D341Med (cell line): ENCODE measurements around the gene SYPL1.

Source experiments
- DNase-seq: peaks from one replicate; pipeline ENCODE4 v3.0.0; 2012; ENCODE audit warnings: low spot score

SYPL1 gene

GRCh38 chr7:106121189-106121810 lies 9.2 kb upstream of the SYPL1 start:
- no peak for DNase-seq

DNA sequence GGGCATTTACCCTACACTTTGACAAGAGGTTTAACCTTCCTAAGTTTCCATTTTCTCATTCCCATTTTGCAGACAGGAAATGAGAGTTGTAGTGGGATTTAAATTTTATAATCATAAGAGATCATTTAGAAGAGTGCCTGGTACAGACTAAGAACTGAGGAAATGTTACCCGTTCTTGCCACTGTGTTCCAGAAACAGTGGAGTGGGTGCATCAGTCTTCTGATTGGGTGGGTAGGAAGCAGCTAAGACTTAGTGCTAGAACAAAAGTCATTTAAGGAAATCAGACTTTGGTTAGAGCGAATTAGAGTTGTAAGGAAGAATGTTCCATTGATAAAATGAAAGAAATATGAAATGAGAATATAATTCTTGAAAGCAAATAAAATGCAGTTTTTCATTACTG lies 8.4 kb upstream of the SYPL1 start:
- DNase-seq = no peak

DNA sequence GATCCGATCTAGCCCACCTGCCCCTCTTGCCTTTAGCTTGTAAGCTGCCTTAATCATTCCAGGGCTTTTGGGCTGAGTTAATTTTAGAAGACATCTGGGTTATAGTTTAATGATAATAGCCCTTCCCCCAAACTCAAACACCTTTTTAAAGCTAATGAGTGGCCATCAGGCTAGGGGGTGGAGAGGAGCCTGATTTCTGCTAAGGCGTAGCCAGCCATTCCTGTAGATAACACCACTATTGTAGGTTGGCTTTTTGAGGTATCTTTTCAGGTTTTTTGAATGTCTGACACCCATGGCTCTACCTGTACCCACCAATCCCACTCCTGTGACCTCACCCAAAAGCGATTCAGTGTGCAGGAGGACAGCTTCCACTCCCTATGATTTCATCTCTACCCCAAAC lies 7.6 kb upstream of the SYPL1 start:
- no peak for DNase-seq

GRCh38 chr7:106117786-106118544 lies 5.9 kb upstream of the SYPL1 start:
- DNase-seq = no peak

GRCh38 chr7:106116161-106116704 lies 4.1 kb upstream of the SYPL1 start:
- no peak for DNase-seq

DNA sequence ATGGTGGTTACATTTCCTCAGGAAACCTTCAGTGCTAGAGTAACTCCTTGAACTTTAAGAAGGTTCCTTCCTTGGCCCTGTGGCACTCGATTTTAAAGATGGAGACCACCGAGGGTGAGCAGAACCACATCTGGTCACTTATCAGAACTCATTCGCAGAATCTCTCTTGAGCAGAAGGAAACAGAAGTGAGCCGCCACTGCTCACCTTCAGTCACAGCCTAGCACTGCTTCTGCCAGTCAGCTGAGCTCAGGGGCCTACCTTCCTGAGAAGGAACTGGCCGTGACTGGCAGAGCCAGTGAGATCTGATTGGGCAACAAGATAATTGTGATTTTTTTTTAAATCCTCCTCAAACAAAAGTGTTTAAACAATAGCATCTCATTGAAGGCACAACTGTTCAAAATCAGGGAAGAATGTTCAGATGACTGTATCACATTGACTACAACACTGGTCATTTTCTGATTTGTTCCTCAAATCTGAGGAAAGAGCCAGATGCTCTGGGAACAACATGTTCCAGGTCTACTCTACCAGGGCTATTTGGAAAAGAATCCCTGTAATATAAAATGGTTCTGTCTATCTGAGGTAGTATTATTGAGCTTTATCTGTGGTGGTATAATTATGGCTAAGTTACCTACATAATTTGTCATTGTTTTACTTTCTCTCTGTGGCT lies 2.7 kb upstream of the SYPL1 start:
- no peak for DNase-seq

- no peak for DNase-seq
Measured at GRCh38 chr7:106112972-106113421, 885 bp upstream of the SYPL1 start.

GRCh38 chr7:106111655-106112117 lies 426 bp downstream of the SYPL1 start:
- DNase-seq = peak; percentile 83

DNA sequence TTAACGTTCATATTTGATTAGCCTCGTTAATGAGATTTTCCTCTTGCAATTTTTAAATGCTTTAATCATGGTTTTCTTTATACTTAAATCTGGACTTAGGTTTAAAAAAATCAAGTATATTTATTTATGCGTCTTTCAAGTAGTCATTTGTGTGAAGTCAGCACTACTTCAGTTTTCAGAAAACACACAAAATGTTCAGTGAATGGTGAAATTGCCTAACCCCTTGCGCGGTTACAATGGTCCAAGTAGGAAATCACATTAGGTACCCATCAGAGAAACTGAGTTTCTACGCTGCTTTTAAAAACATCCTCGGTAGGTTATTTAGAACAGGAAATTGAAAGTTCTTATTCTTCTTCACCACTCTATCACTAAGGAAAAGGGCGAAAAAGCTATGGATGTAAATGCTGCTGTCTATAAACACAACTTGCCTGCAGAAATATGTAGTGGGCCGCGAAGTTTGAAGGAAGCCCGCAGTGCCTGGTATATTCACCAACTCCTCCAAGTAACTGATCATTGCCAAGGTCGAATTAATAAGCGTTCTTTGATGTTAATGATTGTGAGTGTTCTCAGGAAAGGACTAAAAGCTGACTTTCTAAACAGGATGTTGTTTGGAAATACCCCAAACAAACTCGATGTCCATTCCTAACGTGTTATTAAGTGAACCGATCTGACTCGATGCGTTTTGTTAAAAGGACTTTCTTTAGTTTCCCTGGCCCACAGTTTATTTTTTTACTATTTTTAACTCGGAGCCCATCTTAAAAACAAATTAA lies 1.0 kb downstream of the SYPL1 start:
- DNase-seq = no peak

DNA sequence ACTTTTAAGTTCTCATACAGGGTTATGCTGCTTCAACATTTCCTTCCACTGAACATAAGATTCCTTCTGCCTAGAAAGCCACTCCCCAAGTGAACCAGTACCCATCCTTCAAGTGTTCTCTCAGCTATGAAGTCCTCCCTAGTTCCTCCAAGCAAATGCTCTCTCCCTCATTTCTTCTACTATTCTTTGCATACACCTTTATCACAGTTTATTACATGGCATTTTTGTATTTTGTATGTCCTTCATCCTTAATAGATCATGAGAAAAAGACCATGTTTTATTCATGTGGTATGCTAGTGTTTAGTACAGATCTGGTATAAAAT lies 1.9 kb downstream of the SYPL1 start:
- no peak for DNase-seq

- DNase-seq = no peak
Measured at GRCh38 chr7:106109521-106110237, 2.4 kb downstream of the SYPL1 start.

DNA sequence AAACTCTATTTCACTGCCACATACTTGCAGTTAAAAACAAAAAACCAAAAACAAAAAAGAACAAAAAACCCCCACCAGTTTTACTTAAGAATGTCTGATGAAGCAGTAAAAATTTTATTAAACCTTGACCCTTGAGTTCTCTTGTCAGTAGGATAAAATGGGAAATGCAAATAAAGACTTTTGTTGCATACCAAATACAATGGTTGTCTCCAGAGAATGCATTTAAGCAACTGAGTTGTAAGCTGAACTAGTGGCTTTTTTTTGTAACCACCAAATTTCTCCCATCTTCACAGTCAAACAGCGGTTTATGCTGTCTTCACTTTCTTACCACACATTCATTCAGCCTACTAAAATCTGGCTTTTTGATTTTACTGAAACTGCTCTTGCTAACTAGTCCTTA lies 3.1 kb downstream of the SYPL1 start:
- DNase-seq = no peak

GRCh38 chr7:106104721-106105260 lies 7.3 kb downstream of the SYPL1 start:
- DNase-seq = no peak

DNA sequence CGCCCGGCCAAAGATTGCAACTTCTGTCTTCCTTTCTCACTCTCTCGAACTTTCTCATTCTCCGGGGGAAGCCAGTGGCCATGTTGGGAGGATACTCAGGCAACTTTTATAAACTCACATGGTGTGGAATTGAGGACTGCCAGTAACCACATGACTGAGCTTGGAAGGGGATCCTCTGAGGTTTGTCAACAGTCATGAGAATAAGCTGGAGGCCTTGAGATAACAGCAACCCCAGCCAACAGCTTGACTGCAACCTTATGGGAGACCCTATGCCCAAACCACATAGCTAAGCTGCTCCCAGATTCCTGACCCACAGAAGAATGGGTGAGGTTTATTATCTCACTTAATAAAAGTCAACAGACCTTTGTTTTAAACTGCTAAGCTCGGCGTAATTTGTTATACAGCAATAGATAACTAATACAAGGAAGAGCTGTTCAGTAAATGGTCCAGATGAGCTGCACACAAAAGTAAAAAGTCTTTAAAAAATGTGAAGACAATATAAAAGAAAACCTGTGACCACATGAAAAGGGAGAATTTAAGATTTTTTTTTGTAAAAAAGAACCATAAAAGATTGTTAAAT lies 9.6 kb downstream of the SYPL1 start:
- no peak for DNase-seq

DNA sequence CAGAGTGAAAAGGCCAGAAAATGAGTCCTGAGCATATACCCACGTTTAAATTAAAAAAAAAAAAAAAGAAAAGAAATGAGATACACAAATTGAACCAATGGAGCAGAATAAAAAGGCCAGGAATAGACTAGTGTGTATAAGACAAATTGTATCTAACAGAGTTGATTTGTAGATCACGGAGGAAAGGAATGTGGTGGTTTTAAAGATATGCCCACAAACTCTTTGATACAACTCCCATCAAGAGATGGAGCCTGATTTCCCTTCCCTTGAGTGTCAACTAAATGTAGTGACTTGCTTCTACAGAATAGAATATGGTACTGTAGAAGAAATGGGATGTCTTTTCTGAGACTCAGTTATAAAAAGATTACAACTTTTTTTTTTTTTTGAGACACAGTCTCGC lies 10.4 kb downstream of the SYPL1 start:
- DNase-seq = no peak

GRCh38 chr7:106100863-106101629 lies 11.1 kb downstream of the SYPL1 start:
- DNase-seq = no peak

DNA sequence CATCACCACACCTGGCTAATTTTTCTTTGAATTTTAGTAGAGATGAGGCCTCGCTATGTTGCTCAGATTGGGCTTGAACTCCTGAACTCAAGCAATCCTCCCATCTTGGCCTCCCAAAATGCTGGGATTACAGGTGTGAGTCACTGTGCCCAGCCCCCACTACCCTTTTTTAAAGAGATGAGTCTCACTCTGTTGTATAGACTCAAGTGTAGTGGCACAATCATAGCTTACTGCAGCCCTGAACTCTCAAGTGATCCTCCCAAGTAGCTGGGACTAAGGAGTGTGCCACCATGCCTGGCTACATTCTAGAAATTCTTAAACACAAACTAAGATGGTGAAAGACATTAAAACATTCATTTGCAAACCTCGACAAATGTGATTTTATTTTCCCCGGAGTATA lies 12.6 kb downstream of the SYPL1 start:
- DNase-seq = no peak

GRCh38 chr7:106098889-106099288 lies 13.2 kb downstream of the SYPL1 start:
- no peak for DNase-seq

- no peak for DNase-seq
Measured at GRCh38 chr7:106095634-106096033, 16.5 kb downstream of the SYPL1 start.

GRCh38 chr7:106094780-106095179 lies 17.3 kb downstream of the SYPL1 start:
- no peak for DNase-seq
